SK-N-SH (cell line): Measurements from ENCODE around the gene GEN1.

ENCODE experiments used
- CHD2 ChIP-seq: fragments of 150-350 bp; IDR thresholded peaks from 2 replicates; pipeline ENCODE4 v1.6.1; 2018; ENCODE audit warnings: low read length; ENCODE audit not compliant: partially characterized antibody
- EZH2phosphoT487 ChIP-seq: fragments of 200-600 bp; sonication (generic); IDR thresholded peaks from 2 replicates; pipeline ENCODE4 v1.6.1; 2017; ENCODE audit warnings: low read depth, mixed run types, mild to moderate bottlenecking, antibody characterized with exemption, moderate library complexity, borderline replicate concordance
- FOXM1 ChIP-seq: IDR thresholded peaks from 2 replicates; pipeline ENCODE4 v1.4.0; 2012; ENCODE audit warnings: low read depth, mild to moderate bottlenecking
- GABPA ChIP-seq: IDR thresholded peaks from 2 replicates; pipeline ENCODE4 v1.4.0; 2012; ENCODE audit warnings: low read depth, mild to moderate bottlenecking
- MEF2A ChIP-seq: IDR thresholded peaks from 2 replicates; pipeline ENCODE4 v1.4.0; 2012; ENCODE audit warnings: low read depth, borderline replicate concordance
- MXI1 ChIP-seq: IDR thresholded peaks from 2 replicates; pipeline ENCODE4 v1.6.1; 2012; ENCODE audit warnings: mild to moderate bottlenecking, low read depth, low read length, improper control_type of control experiment
- POLR2AphosphoS5 ChIP-seq: IDR thresholded peaks from 2 replicates; pipeline ENCODE4 v1.6.1; 2012; ENCODE audit warnings: low read depth, low read length
- RCOR1 ChIP-seq: fragments of 150-350 bp; IDR thresholded peaks from 2 replicates; pipeline ENCODE4 v1.6.1; 2017; ENCODE audit warnings: antibody characterized with exemption, low read length
- TAF1 ChIP-seq: IDR thresholded peaks from 2 replicates; pipeline ENCODE4 v1.6.1; 2012; ENCODE audit warnings: low read depth, mild to moderate bottlenecking, low read length, moderate library complexity, borderline replicate concordance
- YY1 ChIP-seq: IDR thresholded peaks from 2 replicates; pipeline ENCODE4 v1.4.0; 2012; ENCODE audit warnings: low read depth, mild to moderate bottlenecking
- TF ChIP-seq, protein P1 (sequence below): fragments of 200-600 bp; sonication (generic); IDR thresholded peaks from 2 replicates; pipeline ENCODE4 v1.6.1; 2017; ENCODE audit warnings: antibody characterized with exemption, mild to moderate bottlenecking, moderate library complexity
- TF ChIP-seq, protein P2 (sequence below): IDR thresholded peaks from 2 replicates; pipeline ENCODE4 v1.4.0; 2012; ENCODE audit warnings: low read depth, borderline replicate concordance
- TF ChIP-seq, protein P3 (sequence below): fragments of 150-350 bp; IDR thresholded peaks from 2 replicates; pipeline ENCODE4 v1.6.1; 2016; ENCODE audit warnings: mild to moderate bottlenecking, low read depth, low read length

DNA sequence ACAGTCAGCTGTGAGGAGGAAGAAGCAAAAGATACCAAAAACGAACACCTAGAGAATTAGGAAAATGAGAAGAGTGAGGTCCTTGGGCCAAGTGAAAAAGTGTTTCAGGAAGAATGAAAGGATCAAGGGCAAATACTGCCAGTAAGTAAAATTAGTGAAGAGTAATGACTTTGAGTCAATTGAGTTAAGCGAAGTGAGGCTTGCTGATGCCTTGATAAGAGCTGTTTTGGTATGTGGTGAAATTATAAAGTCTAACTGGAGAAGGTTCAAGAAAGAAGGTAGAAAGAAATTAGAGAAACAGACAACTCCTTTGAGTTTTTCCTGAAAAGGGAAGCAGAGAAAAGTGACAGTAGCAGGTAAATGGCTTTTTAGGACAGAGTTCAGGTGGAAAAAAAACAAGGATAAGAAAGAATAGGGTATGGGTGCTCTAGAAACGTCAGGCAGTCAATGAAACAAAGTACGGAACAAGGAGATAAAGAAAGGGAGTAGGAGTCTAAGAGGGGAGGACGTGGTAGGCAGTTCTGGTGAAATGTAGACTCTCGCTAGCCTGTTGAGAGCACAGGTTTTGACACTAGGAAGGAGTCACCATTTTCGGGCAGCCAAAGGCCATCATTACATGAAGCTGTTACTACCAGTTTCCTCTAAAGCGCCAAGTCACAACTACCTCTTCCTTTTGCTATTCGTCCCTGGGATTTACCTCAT, 43.2 kb upstream of the GEN1 start:
- TF ChIP-seq, protein P1, sequence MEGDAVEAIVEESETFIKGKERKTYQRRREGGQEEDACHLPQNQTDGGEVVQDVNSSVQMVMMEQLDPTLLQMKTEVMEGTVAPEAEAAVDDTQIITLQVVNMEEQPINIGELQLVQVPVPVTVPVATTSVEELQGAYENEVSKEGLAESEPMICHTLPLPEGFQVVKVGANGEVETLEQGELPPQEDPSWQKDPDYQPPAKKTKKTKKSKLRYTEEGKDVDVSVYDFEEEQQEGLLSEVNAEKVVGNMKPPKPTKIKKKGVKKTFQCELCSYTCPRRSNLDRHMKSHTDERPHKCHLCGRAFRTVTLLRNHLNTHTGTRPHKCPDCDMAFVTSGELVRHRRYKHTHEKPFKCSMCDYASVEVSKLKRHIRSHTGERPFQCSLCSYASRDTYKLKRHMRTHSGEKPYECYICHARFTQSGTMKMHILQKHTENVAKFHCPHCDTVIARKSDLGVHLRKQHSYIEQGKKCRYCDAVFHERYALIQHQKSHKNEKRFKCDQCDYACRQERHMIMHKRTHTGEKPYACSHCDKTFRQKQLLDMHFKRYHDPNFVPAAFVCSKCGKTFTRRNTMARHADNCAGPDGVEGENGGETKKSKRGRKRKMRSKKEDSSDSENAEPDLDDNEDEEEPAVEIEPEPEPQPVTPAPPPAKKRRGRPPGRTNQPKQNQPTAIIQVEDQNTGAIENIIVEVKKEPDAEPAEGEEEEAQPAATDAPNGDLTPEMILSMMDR: no peak
- TF ChIP-seq FOXM1 (no peak), TAF1 (no peak), CHD2 (no peak), YY1 (no peak), EZH2phosphoT487 (no peak), GABPA (no peak), RCOR1 (no peak), POLR2AphosphoS5 (no peak), MEF2A (no peak), MXI1 (no peak)
- TF ChIP-seq, protein P2, sequence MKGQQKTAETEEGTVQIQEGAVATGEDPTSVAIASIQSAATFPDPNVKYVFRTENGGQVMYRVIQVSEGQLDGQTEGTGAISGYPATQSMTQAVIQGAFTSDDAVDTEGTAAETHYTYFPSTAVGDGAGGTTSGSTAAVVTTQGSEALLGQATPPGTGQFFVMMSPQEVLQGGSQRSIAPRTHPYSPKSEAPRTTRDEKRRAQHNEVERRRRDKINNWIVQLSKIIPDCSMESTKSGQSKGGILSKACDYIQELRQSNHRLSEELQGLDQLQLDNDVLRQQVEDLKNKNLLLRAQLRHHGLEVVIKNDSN: no peak
- TF ChIP-seq, protein P3, sequence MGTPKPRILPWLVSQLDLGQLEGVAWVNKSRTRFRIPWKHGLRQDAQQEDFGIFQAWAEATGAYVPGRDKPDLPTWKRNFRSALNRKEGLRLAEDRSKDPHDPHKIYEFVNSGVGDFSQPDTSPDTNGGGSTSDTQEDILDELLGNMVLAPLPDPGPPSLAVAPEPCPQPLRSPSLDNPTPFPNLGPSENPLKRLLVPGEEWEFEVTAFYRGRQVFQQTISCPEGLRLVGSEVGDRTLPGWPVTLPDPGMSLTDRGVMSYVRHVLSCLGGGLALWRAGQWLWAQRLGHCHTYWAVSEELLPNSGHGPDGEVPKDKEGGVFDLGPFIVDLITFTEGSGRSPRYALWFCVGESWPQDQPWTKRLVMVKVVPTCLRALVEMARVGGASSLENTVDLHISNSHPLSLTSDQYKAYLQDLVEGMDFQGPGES: no peak
